ENCODE data around the gene TINAG. TPM values are rescaled to one million over a fixed set of nuclear protein-coding genes. Genes with fewer than 3 reads are reported as not detected.

TINAG gene
- total RNA-seq, 1 experiment from 2014 or later, result not detected

DNA sequence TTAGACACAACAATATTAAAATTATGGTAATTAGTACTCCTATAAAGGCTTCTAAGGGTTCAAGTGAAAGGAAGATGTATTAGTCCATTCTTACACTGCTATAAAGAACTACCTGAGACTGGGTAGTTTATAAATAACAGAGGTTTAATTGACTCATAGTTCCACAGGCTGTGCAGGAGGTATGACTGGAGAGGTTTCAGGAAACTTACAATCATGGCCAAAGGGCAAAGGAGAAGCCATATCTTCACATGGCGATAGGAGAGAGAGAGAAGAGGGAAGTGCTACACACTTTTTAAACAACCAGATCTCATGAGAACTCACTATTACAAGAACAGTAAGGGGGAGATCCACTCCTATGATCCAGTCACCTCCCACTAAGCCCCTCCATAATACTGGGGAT lies 52.9 kb downstream of the TINAG start:
- no peak for TF ChIP-seq EZH2 (IDR thresholded peaks at IDR 0.05; ENCODE audit: borderline replicate concordance, low read depth, low read length, poor library complexity, severe bottlenecking)
- TF ChIP-seq, protein P1, sequence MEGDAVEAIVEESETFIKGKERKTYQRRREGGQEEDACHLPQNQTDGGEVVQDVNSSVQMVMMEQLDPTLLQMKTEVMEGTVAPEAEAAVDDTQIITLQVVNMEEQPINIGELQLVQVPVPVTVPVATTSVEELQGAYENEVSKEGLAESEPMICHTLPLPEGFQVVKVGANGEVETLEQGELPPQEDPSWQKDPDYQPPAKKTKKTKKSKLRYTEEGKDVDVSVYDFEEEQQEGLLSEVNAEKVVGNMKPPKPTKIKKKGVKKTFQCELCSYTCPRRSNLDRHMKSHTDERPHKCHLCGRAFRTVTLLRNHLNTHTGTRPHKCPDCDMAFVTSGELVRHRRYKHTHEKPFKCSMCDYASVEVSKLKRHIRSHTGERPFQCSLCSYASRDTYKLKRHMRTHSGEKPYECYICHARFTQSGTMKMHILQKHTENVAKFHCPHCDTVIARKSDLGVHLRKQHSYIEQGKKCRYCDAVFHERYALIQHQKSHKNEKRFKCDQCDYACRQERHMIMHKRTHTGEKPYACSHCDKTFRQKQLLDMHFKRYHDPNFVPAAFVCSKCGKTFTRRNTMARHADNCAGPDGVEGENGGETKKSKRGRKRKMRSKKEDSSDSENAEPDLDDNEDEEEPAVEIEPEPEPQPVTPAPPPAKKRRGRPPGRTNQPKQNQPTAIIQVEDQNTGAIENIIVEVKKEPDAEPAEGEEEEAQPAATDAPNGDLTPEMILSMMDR (conservative IDR thresholded peaks at IDR 0.05; ENCODE audit: low read depth, low read length), result no peak
- no TSS peak for BruUV-seq (replicated peaks)
- no peak overlapping the region for H3K4me3 ChIP-seq (ENCODE audit: low read depth, low read length, poor library complexity, severe bottlenecking)
- H3K27me3 ChIP-seq (replicated peaks; ENCODE audit: insufficient read depth, low read depth, low read length, poor library complexity), result no peaks in the 10 kb centered on the region
- CTCF ChIA-PET, result no interaction called here
- POLR2A ChIA-PET (ENCODE audit: low non-redundant PET), result no interaction called here
- no peaks in the 10 kb centered on the region for H3K9me3 ChIP-seq (ENCODE audit: low read depth, low read length, poor library complexity, severe bottlenecking)
- H3K4me1 ChIP-seq (ENCODE audit: insufficient read depth, low read length, poor library complexity, severe bottlenecking), result no peaks in the 10 kb centered on the region
- H3K27ac ChIP-seq (ENCODE audit: low read depth, low read length, poor library complexity, severe bottlenecking), result no peak overlapping the region
- no peaks in the 10 kb centered on the region for H3K36me3 ChIP-seq (ENCODE audit: insufficient read depth, low read length, poor library complexity, severe bottlenecking)
- intact Hi-C loops (cut with micrococcal nuclease; ENCODE audit: unreplicated experiment), result loop anchor here (10.0 kb wide), 1 partner anchor 104 kb away; no protein-coding TSS in a partner anchor
- DNase-seq (ENCODE audit: low spot score), result no peak

DNA sequence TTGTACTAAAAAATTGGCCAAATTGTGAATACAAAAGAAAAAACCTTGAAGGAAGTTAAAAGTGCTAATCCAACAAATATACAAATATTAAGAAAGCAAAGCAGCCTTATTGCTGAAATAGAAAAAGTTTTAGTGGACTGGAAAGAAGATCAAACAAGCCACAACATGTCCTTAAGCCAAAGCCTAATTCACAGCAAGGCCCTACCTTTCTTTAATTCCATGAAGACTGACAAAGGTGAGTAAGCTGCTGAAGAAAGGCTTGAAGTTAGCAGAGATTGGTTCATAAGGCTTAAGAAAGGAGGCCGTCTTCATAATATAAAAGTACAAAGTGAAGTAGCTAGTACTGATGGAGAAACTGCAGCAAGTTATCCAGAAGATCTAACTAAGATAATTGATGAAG lies 53.5 kb downstream of the TINAG start:
- Histone ChIP-seq H3K9me3 (ENCODE audit: low read depth, low read length, poor library complexity, severe bottlenecking) (no peaks in the 10 kb centered on the region), H3K27ac (ENCODE audit: low read depth, low read length, poor library complexity, severe bottlenecking) (no peak overlapping the region), H3K36me3 (ENCODE audit: insufficient read depth, low read length, poor library complexity, severe bottlenecking) (no peaks in the 10 kb centered on the region), H3K4me1 (ENCODE audit: insufficient read depth, low read length, poor library complexity, severe bottlenecking) (peaks cover 4% of the 10 kb centered on the region), H3K27me3 (replicated peaks; ENCODE audit: insufficient read depth, low read depth, low read length, poor library complexity) (no peaks in the 10 kb centered on the region), H3K4me3 (ENCODE audit: low read depth, low read length, poor library complexity, severe bottlenecking) (no peak overlapping the region)
- BruUV-seq (replicated peaks), result no TSS peak
- CTCF ChIA-PET, result no interaction called here
- TF ChIP-seq EZH2 (IDR thresholded peaks at IDR 0.05; ENCODE audit: borderline replicate concordance, low read depth, low read length, poor library complexity, severe bottlenecking), result no peak
- TF ChIP-seq, protein P1 (conservative IDR thresholded peaks at IDR 0.05; ENCODE audit: low read depth, low read length), result no peak
- DNase-seq (ENCODE audit: low spot score), result no peak
- intact Hi-C loops (cut with micrococcal nuclease; ENCODE audit: unreplicated experiment), result loop anchor here (10.0 kb wide), 1 partner anchor 103 kb away; no protein-coding TSS in a partner anchor
- POLR2A ChIA-PET (ENCODE audit: low non-redundant PET), result no interaction called here

DNA sequence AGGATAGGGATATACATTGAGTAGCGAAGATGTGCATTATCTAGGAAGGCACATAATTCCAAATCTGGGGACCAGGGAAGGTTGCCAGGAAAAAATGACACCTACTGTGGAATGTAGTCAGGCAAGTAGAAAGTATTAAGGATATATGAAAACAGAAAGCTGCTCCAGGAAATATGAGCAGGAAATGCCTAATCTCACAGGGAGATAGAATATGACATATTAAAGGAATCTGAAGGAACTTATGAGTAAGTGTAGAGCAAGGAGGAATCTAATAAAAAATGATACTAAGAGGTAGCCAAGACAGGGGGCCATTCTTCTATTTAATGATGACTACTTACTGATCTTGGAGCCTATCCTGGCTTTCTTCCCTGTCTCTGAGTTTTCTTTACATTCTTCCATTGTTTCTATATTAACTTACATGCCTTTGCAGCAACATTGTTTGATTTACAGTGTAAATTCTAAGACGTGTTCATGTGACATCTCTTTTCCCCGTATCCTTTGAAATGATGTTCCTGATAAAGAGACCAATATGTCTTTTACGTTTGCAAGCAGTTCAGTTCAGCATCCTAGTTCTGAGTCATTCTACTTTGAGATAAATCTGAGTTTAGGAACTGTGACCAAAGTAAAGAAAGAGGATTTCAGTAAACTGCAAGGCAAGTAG lies 58.6 kb downstream of the TINAG start:
- Histone ChIP-seq H3K27me3 (replicated peaks; ENCODE audit: insufficient read depth, low read depth, low read length, poor library complexity) (no peaks in the 10 kb centered on the region), H3K4me3 (ENCODE audit: low read depth, low read length, poor library complexity, severe bottlenecking) (no peak overlapping the region), H3K9me3 (ENCODE audit: low read depth, low read length, poor library complexity, severe bottlenecking) (no peaks in the 10 kb centered on the region), H3K36me3 (ENCODE audit: insufficient read depth, low read length, poor library complexity, severe bottlenecking) (no peaks in the 10 kb centered on the region), H3K27ac (ENCODE audit: low read depth, low read length, poor library complexity, severe bottlenecking) (no peak overlapping the region), H3K4me1 (ENCODE audit: insufficient read depth, low read length, poor library complexity, severe bottlenecking) (peaks cover 10% of the 10 kb centered on the region)
- CTCF ChIA-PET, result no interaction called here
- BruUV-seq (replicated peaks), result no TSS peak
- TF ChIP-seq EZH2 (IDR thresholded peaks at IDR 0.05; ENCODE audit: borderline replicate concordance, low read depth, low read length, poor library complexity, severe bottlenecking), result no peak
- TF ChIP-seq, protein P1 (conservative IDR thresholded peaks at IDR 0.05; ENCODE audit: low read depth, low read length), result no peak
- POLR2A ChIA-PET (ENCODE audit: low non-redundant PET), result no interaction called here
- peak; percentile 70 for DNase-seq (ENCODE audit: low spot score)
- intact Hi-C loops (cut with micrococcal nuclease; ENCODE audit: unreplicated experiment), result loop anchor here (10.0 kb wide), 1 partner anchor 98 kb away; no protein-coding TSS in a partner anchor

Measured in A673 (cell line).